Neural progenitor cell (in vitro differentiated cells): Measurements from ENCODE around the gene SLC2A6.

Experiments
- EZH2phosphoT487 ChIP-seq: fragments of 200-600 bp; sonication (generic); IDR thresholded peaks from 2 replicates; pipeline ENCODE4 v1.6.1; 2017; ENCODE audit warnings: antibody characterized with exemption
- TF ChIP-seq, protein P1 (sequence below): fragments of 200-600 bp; sonication (generic); IDR thresholded peaks from 2 replicates; pipeline ENCODE4 v1.5.1; 2017; ENCODE audit warnings: antibody characterized with exemption, mild to moderate bottlenecking

DNA sequence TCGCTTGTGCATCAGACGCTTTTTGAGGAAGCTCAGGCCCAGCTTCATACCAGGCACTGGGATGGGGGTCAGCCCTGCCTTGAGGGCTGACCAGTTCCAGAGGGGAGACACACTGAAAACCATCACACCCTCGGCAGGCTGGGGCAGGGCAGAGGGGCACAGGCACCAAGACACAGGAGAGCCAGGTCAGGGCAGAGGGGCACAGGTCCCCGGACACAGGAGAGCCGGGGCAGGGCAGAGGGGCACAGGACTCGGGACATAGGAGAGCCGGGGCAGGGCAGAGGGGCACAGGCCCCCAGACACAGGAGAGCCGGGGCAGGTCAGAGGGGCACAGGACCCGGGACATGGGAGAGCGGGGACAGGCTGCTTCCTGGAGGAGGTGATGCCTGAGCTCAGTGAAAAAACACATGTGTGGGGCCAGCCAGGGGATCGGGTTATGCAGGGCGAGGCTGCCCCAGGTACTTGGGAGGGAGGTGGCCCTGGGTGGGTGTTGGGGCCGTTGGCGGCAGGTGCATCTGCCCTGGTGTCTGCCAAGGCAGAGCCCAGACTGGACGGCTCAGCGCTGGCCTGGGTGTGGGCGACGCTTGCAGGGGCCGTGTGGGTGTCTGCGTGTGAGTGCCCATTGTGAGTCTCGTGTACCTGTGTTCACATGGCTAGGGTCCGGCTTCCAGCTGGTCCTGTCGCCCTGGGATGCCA lies 15.1 kb upstream of the SLC2A6 start:
- TF ChIP-seq, protein P1, sequence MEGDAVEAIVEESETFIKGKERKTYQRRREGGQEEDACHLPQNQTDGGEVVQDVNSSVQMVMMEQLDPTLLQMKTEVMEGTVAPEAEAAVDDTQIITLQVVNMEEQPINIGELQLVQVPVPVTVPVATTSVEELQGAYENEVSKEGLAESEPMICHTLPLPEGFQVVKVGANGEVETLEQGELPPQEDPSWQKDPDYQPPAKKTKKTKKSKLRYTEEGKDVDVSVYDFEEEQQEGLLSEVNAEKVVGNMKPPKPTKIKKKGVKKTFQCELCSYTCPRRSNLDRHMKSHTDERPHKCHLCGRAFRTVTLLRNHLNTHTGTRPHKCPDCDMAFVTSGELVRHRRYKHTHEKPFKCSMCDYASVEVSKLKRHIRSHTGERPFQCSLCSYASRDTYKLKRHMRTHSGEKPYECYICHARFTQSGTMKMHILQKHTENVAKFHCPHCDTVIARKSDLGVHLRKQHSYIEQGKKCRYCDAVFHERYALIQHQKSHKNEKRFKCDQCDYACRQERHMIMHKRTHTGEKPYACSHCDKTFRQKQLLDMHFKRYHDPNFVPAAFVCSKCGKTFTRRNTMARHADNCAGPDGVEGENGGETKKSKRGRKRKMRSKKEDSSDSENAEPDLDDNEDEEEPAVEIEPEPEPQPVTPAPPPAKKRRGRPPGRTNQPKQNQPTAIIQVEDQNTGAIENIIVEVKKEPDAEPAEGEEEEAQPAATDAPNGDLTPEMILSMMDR: no peak
- no peak for TF ChIP-seq EZH2phosphoT487
